ENCODE measurements around the gene ZBTB33.

Gene ZBTB33

GRCh38 chrX:120264341-120264740, 13.7 kb downstream of the ZBTB33 start:
- DNase-seq = no peak

- no peak for DNase-seq
Measured at GRCh38 chrX:120269373-120270035, 18.9 kb downstream of the ZBTB33 start.

- no peak for DNase-seq
Measured at GRCh38 chrX:120270567-120270966, 20.0 kb downstream of the ZBTB33 start.

- no peak for DNase-seq
Measured at GRCh38 chrX:120271218-120271617, 20.6 kb downstream of the ZBTB33 start.

GRCh38 chrX:120274145-120274544, 23.5 kb downstream of the ZBTB33 start:
- no peak for DNase-seq

GRCh38 chrX:120274958-120275357, 24.3 kb downstream of the ZBTB33 start:
- no peak for DNase-seq

- DNase-seq = no peak
Measured at GRCh38 chrX:120281021-120281624, 30.5 kb downstream of the ZBTB33 start.

GRCh38 chrX:120281761-120282160, 31.1 kb downstream of the ZBTB33 start:
- DNase-seq = no peak

GRCh38 chrX:120282697-120283096, 32.1 kb downstream of the ZBTB33 start:
- no peak for DNase-seq

GRCh38 chrX:120286733-120287512, 36.3 kb downstream of the ZBTB33 start:
- no peak for DNase-seq

GRCh38 chrX:120287513-120288112, 37.0 kb downstream of the ZBTB33 start:
- DNase-seq = no peak

- no peak for DNase-seq
Measured at GRCh38 chrX:120290107-120290506, 39.5 kb downstream of the ZBTB33 start.

GRCh38 chrX:120291211-120291610, 40.6 kb downstream of the ZBTB33 start:
- no peak for DNase-seq

- DNase-seq = no peak
Measured at GRCh38 chrX:120293015-120293414, 42.4 kb downstream of the ZBTB33 start.

- no peak for DNase-seq
Measured at GRCh38 chrX:120294651-120295050, 44.0 kb downstream of the ZBTB33 start.

GRCh38 chrX:120297923-120298322, 47.3 kb downstream of the ZBTB33 start:
- no peak for DNase-seq

GRCh38 chrX:120299928-120300327, 49.3 kb downstream of the ZBTB33 start:
- DNase-seq = no peak

GRCh38 chrX:120301497-120301896, 50.9 kb downstream of the ZBTB33 start:
- no peak for DNase-seq

- peak; percentile 13 for DNase-seq
Measured at GRCh38 chrX:120301960-120302359, 51.3 kb downstream of the ZBTB33 start.

GRCh38 chrX:120302434-120302833, 51.8 kb downstream of the ZBTB33 start:
- DNase-seq = peak; percentile 48

GRCh38 chrX:120304256-120304655, 53.6 kb downstream of the ZBTB33 start:
- no peak for DNase-seq

GRCh38 chrX:120305531-120306141, 55.0 kb downstream of the ZBTB33 start:
- DNase-seq = no peak

GRCh38 chrX:120306630-120307029, 56.0 kb downstream of the ZBTB33 start:
- DNase-seq = no peak
